Omental fat pad (tissue), 4 donors: ENCODE results near the gene HIPK4. TPM values are rescaled to one million over a fixed set of nuclear protein-coding genes. Genes with fewer than 3 reads are reported as not detected.

Source experiments
- ATAC-seq: fragments of 150-250 bp; one replicate; pipeline ENCODE4 v1.9.1; 2016; ENCODE audit warnings: mild to moderate bottlenecking, moderate library complexity; ENCODE audit not compliant: low FRiP score
- DNase-seq: peaks from one replicate; pipeline ENCODE4 v3.0.0-alpha.2; 2019; ENCODE audit warnings: low spot score
- CTCF ChIP-seq, 3 donors: fragments of 450-650 bp; IDR thresholded peaks; one replicate each; pipeline ENCODE4 v1.5.1; 2016 to 2017; ENCODE audit warnings: antibody characterized with exemption in 3 of 3, mild to moderate bottlenecking in 3 of 3, moderate library complexity in 2 of 3
- total RNA-seq, 4 donors: library from RNA; depleted of rRNA; stranded (reverse); fragments of >200 nt; gene quantifications; one replicate each; pipeline ENCODE4 v1.1.0, GENCODE V29; 2016

HIPK4 gene
- total RNA-seq, 4 donors from 2014 or later = 0.24 to 2.2 TPM; not detected in 2

GRCh38 chr19:40420766-40421765, 31.1 kb upstream of the HIPK4 start:
- DNase-seq (peak; percentile 58), ATAC-seq (peak; percentile 87)
- TF ChIP-seq CTCF (IDR thresholded peaks at IDR 0.05) = peak in 2 of 3 donors; percentile 38 to 66

GRCh38 chr19:40420451-40420765, 30.4 kb upstream of the HIPK4 start:
- DNase-seq = no peak
- ATAC-seq = no peak
- TF ChIP-seq CTCF (IDR thresholded peaks at IDR 0.05) = no peak

- DNase-seq (no peak), ATAC-seq (no peak)
- no peak for TF ChIP-seq CTCF (IDR thresholded peaks at IDR 0.05)
These were observed 29.8 kb upstream of the HIPK4 start for GRCh38 chr19:40419780-40420179.

- no peak for DNase-seq
- ATAC-seq = no peak
- TF ChIP-seq CTCF (IDR thresholded peaks at IDR 0.05) = no peak
These were observed 29.2 kb upstream of the HIPK4 start for GRCh38 chr19:40419066-40419612.

GRCh38 chr19:40418040-40418439, 28.1 kb upstream of the HIPK4 start:
- ATAC-seq = no peak
- TF ChIP-seq CTCF (IDR thresholded peaks at IDR 0.05) = no peak
- DNase-seq = no peak

- TF ChIP-seq CTCF (IDR thresholded peaks at IDR 0.05) = no peak
These were observed 27.6 kb upstream of the HIPK4 start for GRCh38 chr19:40417643-40417981.

More at GRCh38 chr19:40417643-40417981, 27.6 kb upstream of the HIPK4 start:
- DNase-seq = no peak
- ATAC-seq = no peak
